ENCODE results near the gene DACT1.
A peak's percentile ranks its signal among the peaks of the same experiment; 100 is the strongest.

Gene DACT1

DNA sequence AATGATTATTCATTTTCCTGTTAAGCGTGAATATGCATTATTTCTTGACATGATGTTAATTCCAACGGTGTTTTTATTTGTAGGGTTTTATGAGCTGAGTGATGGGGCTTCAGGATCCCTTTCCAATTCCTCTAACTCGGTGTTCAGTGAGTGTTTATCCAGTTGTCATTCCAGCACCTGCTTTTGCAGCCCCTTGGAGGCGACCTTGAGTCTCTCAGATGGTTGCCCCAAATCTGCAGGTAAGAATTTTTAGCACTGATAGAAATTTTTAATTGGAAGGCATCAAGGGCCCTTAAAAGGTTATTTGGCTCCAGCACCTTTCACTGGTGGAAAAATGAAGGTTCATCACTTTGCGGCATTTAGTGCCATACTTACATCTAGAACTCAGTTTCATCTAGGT lies 3.7 kb downstream of the DACT1 start:
- DNase-seq (ENCODE audit: low spot score in 2 of 2) = no peak
- in situ Hi-C loops (cut with MboI; ENCODE audit: low sequenced_read_pairs) = no loop called here

DNA sequence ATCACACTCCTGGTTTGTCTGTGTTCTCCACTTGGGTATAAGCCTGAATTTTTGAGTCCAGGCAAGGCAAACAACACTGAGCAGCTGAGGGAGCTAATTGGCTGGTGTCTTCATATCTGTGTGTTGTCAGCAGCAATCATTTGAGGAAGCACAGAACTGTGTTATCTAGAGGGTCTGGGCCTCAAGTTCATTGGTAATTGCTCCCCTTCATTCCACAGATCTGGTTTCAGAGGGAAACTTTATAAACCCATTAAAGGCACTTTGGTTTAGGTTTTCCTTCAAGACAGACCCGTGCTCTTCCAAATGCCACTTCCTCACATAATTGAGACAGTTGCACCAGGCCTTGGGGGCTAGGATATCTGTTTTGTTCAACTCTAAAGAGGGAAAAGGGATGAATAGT lies 5.6 kb downstream of the DACT1 start:
- H3K9me3 ChIP-seq = no peaks in the 10 kb centered on the region
- no peak for DNase-seq (ENCODE audit: low spot score in 2 of 2)
- peaks cover 42% of the 10 kb centered on the region for H3K36me3 ChIP-seq (replicated peaks)
- peaks cover 9% of the 10 kb centered on the region for H3K4me1 ChIP-seq
- in situ Hi-C loops (cut with MboI; ENCODE audit: low sequenced_read_pairs) = no loop called here
- H3K27me3 ChIP-seq (ENCODE audit: low read depth) = no peaks in the 10 kb centered on the region
- H3K4me3 ChIP-seq = no peak overlapping the region

More for the DNA sequence above, 3.7 kb downstream of the DACT1 start:
- Histone ChIP-seq H3K36me3 (replicated peaks) (peaks cover 42% of the 10 kb centered on the region), H3K9me3 (no peaks in the 10 kb centered on the region), H3K4me3 (no peak overlapping the region), H3K27me3 (ENCODE audit: low read depth) (no peaks in the 10 kb centered on the region), H3K4me1 (peaks cover 13% of the 10 kb centered on the region)

DNA sequence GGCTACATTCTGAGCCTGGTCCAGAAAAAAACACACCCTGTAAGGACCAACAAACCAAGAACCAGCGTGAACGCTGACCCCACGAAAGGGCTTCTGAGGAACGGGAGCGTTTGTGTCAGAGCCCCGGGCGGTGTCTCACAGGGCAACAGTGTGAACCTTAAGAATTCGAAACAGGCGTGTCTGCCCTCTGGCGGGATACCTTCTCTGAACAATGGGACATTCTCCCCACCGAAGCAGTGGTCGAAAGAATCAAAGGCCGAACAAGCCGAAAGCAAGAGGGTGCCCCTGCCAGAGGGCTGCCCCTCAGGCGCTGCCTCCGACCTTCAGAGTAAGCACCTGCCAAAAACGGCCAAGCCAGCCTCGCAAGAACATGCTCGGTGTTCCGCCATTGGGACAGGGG lies 7.9 kb downstream of the DACT1 start:
- Histone ChIP-seq H3K27me3 (ENCODE audit: low read depth) (no peaks in the 10 kb centered on the region), H3K36me3 (replicated peaks) (peaks cover 39% of the 10 kb centered on the region), H3K4me1 (no peaks in the 10 kb centered on the region), H3K4me3 (no peak overlapping the region), H3K9me3 (no peaks in the 10 kb centered on the region)
- in situ Hi-C loops (cut with MboI; ENCODE audit: low sequenced_read_pairs) = no loop called here
- no peak for DNase-seq (ENCODE audit: low spot score in 2 of 2)

DNA sequence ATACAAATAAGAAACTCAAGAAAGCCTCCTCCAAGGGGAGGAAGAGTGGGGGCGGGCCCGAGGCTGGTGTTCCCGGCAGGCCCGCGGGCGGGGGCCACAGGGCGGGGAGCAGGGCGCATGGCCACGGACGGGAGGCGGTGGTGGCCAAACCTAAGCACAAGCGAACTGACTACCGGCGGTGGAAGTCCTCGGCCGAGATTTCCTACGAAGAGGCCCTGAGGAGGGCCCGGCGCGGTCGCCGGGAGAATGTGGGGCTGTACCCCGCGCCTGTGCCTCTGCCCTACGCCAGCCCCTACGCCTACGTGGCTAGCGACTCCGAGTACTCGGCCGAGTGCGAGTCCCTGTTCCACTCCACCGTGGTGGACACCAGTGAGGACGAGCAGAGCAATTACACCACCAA lies 8.7 kb downstream of the DACT1 start:
- H3K9me3 ChIP-seq = no peaks in the 10 kb centered on the region
- in situ Hi-C loops (cut with MboI; ENCODE audit: low sequenced_read_pairs) = no loop called here

DNA sequence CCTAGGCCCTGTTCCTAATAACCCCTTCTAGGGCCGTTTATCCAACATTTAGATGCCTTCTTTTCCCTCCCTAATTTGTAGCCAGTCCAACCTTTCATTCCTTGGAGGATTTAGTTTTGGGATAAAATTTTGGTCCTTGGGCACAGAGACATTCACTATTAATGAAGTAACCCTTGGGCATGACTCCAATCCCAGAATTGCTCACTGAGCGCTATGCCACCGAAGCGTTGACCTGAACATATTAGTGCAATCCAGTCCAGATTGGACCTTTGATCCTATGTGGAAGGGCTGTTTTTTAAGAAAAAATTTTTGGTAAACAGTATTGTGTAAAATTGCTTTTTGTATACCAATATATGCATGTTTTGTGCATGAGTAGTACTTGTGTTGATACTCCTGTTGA lies 10.0 kb downstream of the DACT1 start:
- Histone ChIP-seq H3K9me3 (no peaks in the 10 kb centered on the region), H3K4me1 (no peaks in the 10 kb centered on the region; the same call in 1 of the 2 replicates), H3K4me3 (no peak overlapping the region), H3K27me3 (ENCODE audit: low read depth) (no peaks in the 10 kb centered on the region), H3K36me3 (replicated peaks) (peaks cover 21% of the 10 kb centered on the region)
- in situ Hi-C loops (cut with MboI; ENCODE audit: low sequenced_read_pairs) = no loop called here
- DNase-seq (ENCODE audit: low spot score in 2 of 2) = no peak

More for the DNA sequence above, 8.7 kb downstream of the DACT1 start:
- Histone ChIP-seq H3K36me3 (replicated peaks) (peaks cover 31% of the 10 kb centered on the region), H3K4me1 (no peaks in the 10 kb centered on the region; the same call in 1 of the 2 replicates), H3K27me3 (ENCODE audit: low read depth) (no peaks in the 10 kb centered on the region), H3K4me3 (no peak overlapping the region)
- DNase-seq (ENCODE audit: low spot score in 2 of 2) = no peak

DNA sequence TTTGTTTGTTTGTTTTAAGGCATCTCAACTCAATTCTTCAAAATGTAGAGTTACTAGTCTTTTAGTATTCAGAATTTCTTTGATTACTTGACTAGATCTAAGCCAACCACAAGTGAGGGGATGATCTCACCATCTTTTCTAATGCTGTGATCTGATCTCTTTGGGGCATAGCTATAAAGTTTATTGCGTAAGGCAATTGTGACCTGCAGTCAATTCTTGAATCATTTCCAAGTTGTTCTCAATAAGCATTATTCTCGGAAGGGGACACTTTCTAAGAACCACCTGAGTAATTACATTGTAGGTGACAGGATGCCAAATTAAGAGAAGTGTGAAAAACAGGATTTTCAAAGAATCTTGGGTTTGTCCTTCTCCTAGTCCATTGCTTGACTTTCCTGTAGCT lies 13.1 kb downstream of the DACT1 start:
- Histone ChIP-seq H3K27me3 (ENCODE audit: low read depth) (no peaks in the 10 kb centered on the region), H3K36me3 (replicated peaks) (peaks cover 2% of the 10 kb centered on the region), H3K9me3 (no peaks in the 10 kb centered on the region), H3K4me3 (no peak overlapping the region), H3K4me1 (no peaks in the 10 kb centered on the region; the same call in 1 of the 2 replicates)
- in situ Hi-C loops (cut with MboI; ENCODE audit: low sequenced_read_pairs) = no loop called here
- DNase-seq (ENCODE audit: low spot score in 2 of 2) = no peak

DNA sequence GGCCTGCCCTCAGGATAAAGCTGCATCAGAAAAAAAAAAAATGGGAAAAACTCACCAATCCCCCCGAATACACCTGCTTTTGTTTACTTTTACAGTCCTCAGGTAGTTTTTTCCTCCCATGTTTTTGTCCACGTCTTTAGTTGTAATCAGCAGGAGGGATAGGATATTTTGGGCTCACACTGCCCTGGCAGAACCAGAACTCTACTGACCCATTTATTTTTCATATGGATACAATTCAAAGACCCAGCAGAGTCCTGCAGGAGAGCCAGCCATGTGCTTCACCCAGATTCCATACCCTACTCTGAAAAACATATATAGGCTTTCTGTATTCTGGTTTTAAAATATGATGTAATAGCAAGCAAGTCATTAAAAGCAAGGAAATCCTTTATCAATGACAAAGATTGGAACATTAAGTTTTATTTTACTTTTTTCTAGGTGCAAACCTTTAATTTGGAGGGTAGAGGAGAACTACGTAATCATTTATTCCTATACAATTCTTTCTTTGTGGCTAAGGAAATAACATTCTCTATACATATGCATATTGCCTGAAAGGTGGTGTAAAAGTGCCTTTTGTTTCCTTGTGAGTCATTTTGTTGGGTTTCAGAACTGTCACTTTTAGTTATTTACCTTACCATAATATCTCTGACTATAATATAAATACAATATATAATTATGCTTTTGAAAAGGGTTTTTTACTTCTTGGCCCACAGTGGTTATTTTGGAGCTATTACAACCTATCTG lies 19.1 kb downstream of the DACT1 start:
- in situ Hi-C loops (cut with MboI; ENCODE audit: low sequenced_read_pairs) = no loop called here
- H3K9me3 ChIP-seq = no peaks in the 10 kb centered on the region
- peak in 1 of 2 experiments; percentile 81 for DNase-seq (ENCODE audit: low spot score in 2 of 2)

DNA sequence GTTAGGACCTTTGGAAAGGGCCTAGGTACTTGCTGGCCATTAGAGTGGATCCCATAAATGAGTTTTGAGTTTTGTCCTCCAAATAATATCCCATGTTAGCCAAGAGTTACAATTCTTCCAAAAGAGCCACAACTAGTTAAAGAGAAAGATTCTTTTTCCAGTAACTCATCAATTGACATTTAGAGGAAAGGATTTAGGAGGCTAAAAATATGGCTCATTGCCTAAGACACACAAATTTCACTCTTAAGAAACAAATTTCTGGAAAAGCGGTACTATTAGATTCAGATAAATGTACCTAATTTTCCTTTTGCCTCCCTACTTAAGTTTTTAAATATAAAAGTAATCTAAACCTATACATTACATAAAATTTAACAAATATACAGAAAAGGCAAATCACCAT lies 21.3 kb downstream of the DACT1 start:
- in situ Hi-C loops (cut with MboI; ENCODE audit: low sequenced_read_pairs) = no loop called here
- no peaks in the 10 kb centered on the region for H3K9me3 ChIP-seq

More for the DNA sequence above, 19.1 kb downstream of the DACT1 start:
- Histone ChIP-seq H3K4me1 (peaks cover 17% of the 10 kb centered on the region), H3K27me3 (ENCODE audit: low read depth) (no peaks in the 10 kb centered on the region), H3K36me3 (replicated peaks) (no peaks in the 10 kb centered on the region), H3K4me3 (no peak overlapping the region)

DNA sequence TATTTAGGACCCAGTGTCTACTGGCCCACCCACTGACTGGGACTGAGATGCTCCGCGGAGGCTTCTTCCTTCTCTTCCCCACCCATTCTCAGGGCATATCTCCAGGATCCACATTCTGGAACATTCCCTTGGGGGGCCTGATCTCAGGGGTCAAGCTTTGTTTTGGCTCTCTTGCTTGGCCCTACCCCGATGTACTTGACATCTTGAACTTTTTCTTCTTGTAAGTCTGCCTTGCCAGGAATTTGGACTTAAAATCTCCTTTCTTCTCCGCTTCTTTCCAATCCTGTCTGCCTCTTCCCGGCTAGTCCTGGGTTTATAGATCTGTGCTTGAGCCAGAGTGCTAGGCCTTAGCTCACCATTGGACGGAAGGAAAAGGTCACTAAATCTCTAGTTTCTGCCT lies 22.1 kb downstream of the DACT1 start:
- Histone ChIP-seq H3K27me3 (ENCODE audit: low read depth) (no peaks in the 10 kb centered on the region), H3K4me3 (no peak overlapping the region), H3K36me3 (replicated peaks) (no peaks in the 10 kb centered on the region), H3K4me1 (peaks cover 17% of the 10 kb centered on the region), H3K9me3 (no peaks in the 10 kb centered on the region)
- DNase-seq (ENCODE audit: low spot score in 2 of 2) = no peak
- in situ Hi-C loops (cut with MboI; ENCODE audit: low sequenced_read_pairs) = no loop called here

More for the DNA sequence above, 21.3 kb downstream of the DACT1 start:
- H3K36me3 ChIP-seq (replicated peaks) = no peaks in the 10 kb centered on the region
- no peak overlapping the region for H3K4me3 ChIP-seq
- H3K27me3 ChIP-seq (ENCODE audit: low read depth) = no peaks in the 10 kb centered on the region
- peaks cover 17% of the 10 kb centered on the region for H3K4me1 ChIP-seq
- DNase-seq (ENCODE audit: low spot score in 2 of 2) = no peak

DNA sequence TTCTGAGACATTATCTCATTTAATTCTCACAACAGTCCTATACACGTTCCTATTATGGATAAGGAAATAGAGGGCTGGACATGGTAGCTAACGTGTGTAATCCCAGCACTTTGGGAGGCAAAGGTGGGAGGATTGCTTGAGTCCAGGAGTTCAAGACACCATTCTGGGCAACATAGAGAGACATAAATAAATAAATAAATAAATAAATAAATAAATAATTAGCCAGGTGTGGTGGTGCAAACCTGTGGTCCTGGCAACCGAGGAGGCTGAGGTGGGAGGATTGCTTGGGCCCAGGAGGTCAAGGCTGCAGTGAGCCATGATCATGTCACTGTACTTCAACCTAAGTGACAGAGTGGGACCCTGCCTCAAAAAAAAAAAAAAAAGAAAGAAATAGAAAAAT lies 22.6 kb downstream of the DACT1 start:
- in situ Hi-C loops (cut with MboI; ENCODE audit: low sequenced_read_pairs) = no loop called here
- no peaks in the 10 kb centered on the region for H3K9me3 ChIP-seq
- H3K4me3 ChIP-seq = no peak overlapping the region
- H3K27me3 ChIP-seq (ENCODE audit: low read depth) = no peaks in the 10 kb centered on the region
- peaks cover 17% of the 10 kb centered on the region for H3K4me1 ChIP-seq
- no peak for DNase-seq (ENCODE audit: low spot score in 2 of 2)
- no peaks in the 10 kb centered on the region for H3K36me3 ChIP-seq (replicated peaks)

DNA sequence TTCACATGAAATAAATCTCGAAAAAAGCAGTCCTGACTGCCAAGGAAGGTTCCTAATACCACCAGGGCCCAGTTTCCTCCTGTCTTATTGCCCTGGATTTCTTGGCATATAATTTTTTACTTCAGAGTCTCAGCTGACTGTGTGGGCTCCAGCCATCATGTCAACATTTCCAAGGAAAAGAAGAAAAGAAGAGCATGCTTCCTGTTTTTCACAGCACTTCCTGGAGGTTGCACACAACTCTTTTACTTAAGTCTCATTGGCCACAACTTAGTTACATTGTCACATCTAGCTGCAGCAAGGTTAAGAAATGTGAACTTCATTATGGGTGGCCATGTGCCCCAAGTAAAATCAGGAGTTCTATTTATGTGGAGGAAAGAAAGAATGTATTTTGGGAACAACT lies 24.3 kb downstream of the DACT1 start:
- H3K36me3 ChIP-seq (replicated peaks) = no peaks in the 10 kb centered on the region
- in situ Hi-C loops (cut with MboI; ENCODE audit: low sequenced_read_pairs) = no loop called here
- no peaks in the 10 kb centered on the region for H3K27me3 ChIP-seq (ENCODE audit: low read depth)
- DNase-seq (ENCODE audit: low spot score in 2 of 2) = no peak
- no peak overlapping the region for H3K4me3 ChIP-seq
- H3K9me3 ChIP-seq = no peaks in the 10 kb centered on the region
- H3K4me1 ChIP-seq = peaks cover 8% of the 10 kb centered on the region

DNA sequence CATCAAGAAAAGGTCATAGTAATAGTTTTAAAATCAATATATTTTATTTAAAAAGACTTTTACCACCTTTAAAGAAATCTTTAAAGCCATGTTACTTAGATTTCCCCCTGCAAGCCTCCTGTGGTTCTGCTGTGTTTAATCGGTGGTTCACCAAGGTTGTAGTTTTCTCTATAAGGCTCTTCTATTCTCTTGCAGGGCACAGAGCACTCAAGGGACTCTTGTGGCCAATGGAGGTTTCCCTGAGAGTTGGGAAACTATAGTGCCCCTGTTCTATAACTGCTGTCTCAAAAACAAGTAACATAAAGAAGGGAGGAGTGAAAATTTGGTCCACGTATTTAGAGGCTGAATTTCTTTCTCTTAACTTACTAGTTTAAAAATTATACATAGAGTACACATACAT lies 25.0 kb downstream of the DACT1 start:
- Histone ChIP-seq H3K36me3 (replicated peaks) (no peaks in the 10 kb centered on the region), H3K9me3 (no peaks in the 10 kb centered on the region), H3K27me3 (ENCODE audit: low read depth) (no peaks in the 10 kb centered on the region), H3K4me3 (no peak overlapping the region), H3K4me1 (peaks cover 1% of the 10 kb centered on the region; the same call in 1 of the 2 replicates)
- DNase-seq (ENCODE audit: low spot score in 2 of 2) = no peak
- in situ Hi-C loops (cut with MboI; ENCODE audit: low sequenced_read_pairs) = no loop called here

DNA sequence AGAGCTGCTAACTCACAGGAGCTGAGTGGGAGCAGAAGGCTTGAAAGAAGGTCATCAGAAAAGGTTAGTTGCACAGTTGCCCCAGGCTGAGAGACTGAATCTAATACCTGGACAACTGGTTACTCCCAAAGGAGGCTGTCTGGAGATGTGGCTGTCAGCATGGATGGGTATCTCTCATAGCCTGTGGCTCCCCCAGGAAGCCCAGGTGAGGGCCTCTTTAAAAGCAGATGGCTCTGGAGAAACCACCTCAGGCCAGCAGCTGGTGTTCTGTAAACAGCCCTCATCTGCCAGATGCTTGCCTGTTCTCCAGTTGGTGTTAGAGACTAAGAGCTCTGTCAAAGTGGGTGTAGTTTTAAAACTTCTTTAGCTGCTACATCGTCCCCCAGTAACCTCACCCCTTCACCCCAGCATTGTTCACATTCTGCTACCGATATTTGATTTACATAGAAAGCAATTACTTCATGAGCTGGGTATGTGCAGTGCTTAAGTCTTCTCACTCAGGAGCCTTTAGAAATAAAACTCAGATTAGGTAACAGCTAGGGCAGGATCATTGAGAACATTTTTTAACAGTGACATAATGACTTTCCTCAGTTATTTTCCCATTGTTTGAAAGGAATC lies 25.8 kb downstream of the DACT1 start:
- no peaks in the 10 kb centered on the region for H3K9me3 ChIP-seq
- H3K4me3 ChIP-seq = no peak overlapping the region
- in situ Hi-C loops (cut with MboI; ENCODE audit: low sequenced_read_pairs) = no loop called here
- no peak for DNase-seq (ENCODE audit: low spot score in 2 of 2)
- no peaks in the 10 kb centered on the region for H3K36me3 ChIP-seq (replicated peaks)
- H3K27me3 ChIP-seq (ENCODE audit: low read depth) = no peaks in the 10 kb centered on the region
- H3K4me1 ChIP-seq = no peaks in the 10 kb centered on the region; the same call in 1 of the 2 replicates

DNA sequence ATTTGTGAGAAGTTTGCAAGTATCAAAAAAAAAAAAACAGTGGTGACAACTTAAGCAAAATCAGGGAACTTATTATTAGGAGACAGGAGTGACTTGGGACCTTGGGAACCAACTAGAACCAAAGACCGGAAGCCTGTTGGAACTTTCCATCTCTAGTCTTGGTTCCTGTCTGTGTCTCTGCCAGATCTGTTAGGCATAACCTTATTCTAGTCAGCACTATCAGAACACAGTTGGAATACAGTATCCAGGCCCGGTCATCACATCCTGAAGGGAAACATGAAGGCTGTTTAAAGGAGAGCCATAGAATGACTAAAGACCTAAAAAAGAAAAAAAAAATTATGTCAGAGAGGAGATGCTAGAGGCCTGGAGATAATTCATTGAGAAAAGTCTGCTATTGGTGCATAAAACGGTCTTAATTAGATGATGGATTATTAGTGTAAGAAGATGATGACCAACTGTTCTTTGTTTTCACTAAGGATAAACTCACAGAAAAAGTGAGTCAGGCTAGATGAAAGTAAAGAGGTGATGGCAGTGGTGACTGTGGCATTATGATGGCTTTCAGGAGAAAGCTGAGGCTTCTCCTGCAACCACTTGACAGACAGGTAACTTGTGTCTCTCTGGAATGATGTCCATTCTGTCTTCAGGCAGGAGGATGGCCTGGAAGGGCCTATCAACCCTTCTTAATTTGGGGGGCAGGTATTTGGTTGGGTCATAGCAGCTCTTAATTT lies 28.2 kb downstream of the DACT1 start:
- no peak for DNase-seq (ENCODE audit: low spot score in 2 of 2)
- no peaks in the 10 kb centered on the region for H3K27me3 ChIP-seq (ENCODE audit: low read depth)
- in situ Hi-C loops (cut with MboI; ENCODE audit: low sequenced_read_pairs) = no loop called here
- H3K4me1 ChIP-seq = no peaks in the 10 kb centered on the region; the same call in 1 of the 2 replicates
- no peak overlapping the region for H3K4me3 ChIP-seq
- H3K36me3 ChIP-seq (replicated peaks) = no peaks in the 10 kb centered on the region
- no peaks in the 10 kb centered on the region for H3K9me3 ChIP-seq

Data from HAP-1 (cell line).